IMR-90 (cell line): ENCODE results near the gene FZD7. TPM values are rescaled to one million over a fixed set of nuclear protein-coding genes. Genes with fewer than 3 reads are reported as not detected.

Experiments
- ATAC-seq: fragments of 200-7000 bp; cut with Tn5 transposase; 2 replicates; pipeline ENCODE4 v1.9.1; 2020; ENCODE audit warnings: low read depth, mild to moderate bottlenecking, moderate library complexity
- BruUV-seq: library from RNA; stranded (reverse); fragments of 400-500 nt; replicated peaks from 2 replicates; lab custom pipeline; 2021; lab: Mats Ljungman, UMichigan
- CTCF ChIA-PET: fragments of 300-600 bp; formaldehyde crosslinking; extraction: SDS; loops from one replicate; lab custom pipeline; 2021; ENCODE audit warnings: antibody characterized with exemption; lab: Yijun Ruan, JAX
- POLR2A ChIA-PET: fragments of 300-600 bp; sonication (Branson Sonifier 250); formaldehyde crosslinking; loops from one replicate; lab custom pipeline; 2022; ENCODE audit warnings: antibody characterized with exemption; ENCODE audit not compliant: unreplicated experiment; lab: Charles Lee
- DNase-seq: peaks from one replicate; pipeline ENCODE4 v3.0.0; 2013
- H2AFZ ChIP-seq: replicated peaks from 2 replicates; pipeline ENCODE3; 2013; ENCODE audit warnings: low read length, mild to moderate bottlenecking; ENCODE audit not compliant: poor library complexity
- H2AK5ac ChIP-seq: 2 replicates; pipeline ENCODE4 v1.6.1; 2013; ENCODE audit warnings: low read depth, low read length, inconsistent platforms
- H2AK9ac ChIP-seq: replicated peaks from 2 replicates; pipeline ENCODE3; 2013; ENCODE audit warnings: mild to moderate bottlenecking, low read depth, low read length, moderate library complexity; ENCODE audit not compliant: poor library complexity
- H2BK120ac ChIP-seq: 2 replicates; pipeline ENCODE4 v1.6.1; 2013; ENCODE audit warnings: low read depth, low read length, inconsistent platforms
- H2BK15ac ChIP-seq: 3 replicates; pipeline ENCODE4 v1.6.1; 2013; ENCODE audit warnings: low read depth, low read length, inconsistent platforms
- H2BK20ac ChIP-seq: 2 replicates; pipeline ENCODE4 v1.6.1; 2013; ENCODE audit warnings: low read depth, mild to moderate bottlenecking, inconsistent platforms, low read length, moderate library complexity
- H2BK5ac ChIP-seq: 2 replicates; pipeline ENCODE4 v1.6.1; 2013; ENCODE audit warnings: mild to moderate bottlenecking, low read depth, low read length, inconsistent platforms; ENCODE audit not compliant: poor library complexity, severe bottlenecking
- H3K14ac ChIP-seq: replicated peaks from 2 replicates; pipeline ENCODE4 v1.6.1; 2013; ENCODE audit warnings: low read depth, low read length, inconsistent platforms
- H3K18ac ChIP-seq: 2 replicates; pipeline ENCODE4 v1.6.1; 2013; ENCODE audit warnings: low read depth, low read length, control low read depth
- H3K23ac ChIP-seq: 2 replicates; pipeline ENCODE4 v1.6.1; 2013; ENCODE audit warnings: low read depth, low read length, inconsistent platforms
- H3K27ac ChIP-seq: 2 replicates; pipeline ENCODE4 v1.5.1; 2013; ENCODE audit warnings: mild to moderate bottlenecking, control low read depth, low read length; ENCODE audit not compliant: insufficient read depth
- H3K27me3 ChIP-seq: 2 replicates; pipeline ENCODE4 v1.6.1; 2013; ENCODE audit warnings: low read length; ENCODE audit not compliant: control insufficient read depth, insufficient read depth
- H3K36me3 ChIP-seq: 2 replicates; pipeline ENCODE4 v1.6.1; 2013; ENCODE audit warnings: low read length, mixed read lengths; ENCODE audit not compliant: control insufficient read depth, insufficient read depth
- H3K4ac ChIP-seq: 2 replicates; pipeline ENCODE4 v1.6.1; 2013; ENCODE audit warnings: low read depth, low read length, inconsistent platforms
- H3K4me1 ChIP-seq: 2 replicates; pipeline ENCODE4 v1.6.1; 2013; ENCODE audit warnings: low read length, mixed read lengths; ENCODE audit not compliant: control insufficient read depth, insufficient read depth
- H3K4me2 ChIP-seq: 2 replicates; pipeline ENCODE4 v1.6.1; 2013; ENCODE audit warnings: low read depth, mild to moderate bottlenecking, control low read depth, low read length, moderate library complexity
- H3K4me3 ChIP-seq: 2 replicates; pipeline ENCODE4 v1.5.1; 2013; ENCODE audit warnings: low read depth, mild to moderate bottlenecking, control low read depth, low read length, moderate library complexity; ENCODE audit not compliant: insufficient read depth
- H3K56ac ChIP-seq: 2 replicates; pipeline ENCODE4 v1.6.1; 2013; ENCODE audit warnings: low read length, inconsistent platforms; ENCODE audit not compliant: insufficient read depth; ENCODE audit errors: extremely low read depth
- H3K79me1 ChIP-seq, 2 experiments: 2 replicates each; pipeline ENCODE4 v1.6.1; 2013; ENCODE audit warnings: low read length in 2 of 2, inconsistent platforms in 1 of 2, low read depth in 1 of 2
- H3K9ac ChIP-seq: 2 replicates; pipeline ENCODE4 v1.6.1; 2013; ENCODE audit warnings: low read depth, low read length, control low read depth
- H3K9me1 ChIP-seq: 2 replicates; pipeline ENCODE4 v1.6.1; 2013; ENCODE audit warnings: low read length, inconsistent platforms; ENCODE audit not compliant: insufficient read depth
- H3K9me3 ChIP-seq: 2 replicates; pipeline ENCODE4 v1.6.1; 2013; ENCODE audit warnings: low read length; ENCODE audit not compliant: control insufficient read depth, insufficient read depth
- H4K20me1 ChIP-seq: 2 replicates; pipeline ENCODE4 v1.6.1; 2013; ENCODE audit warnings: low read length, inconsistent platforms; ENCODE audit not compliant: insufficient read depth
- H4K5ac ChIP-seq: 2 replicates; pipeline ENCODE4 v1.6.1; 2013; ENCODE audit warnings: mild to moderate bottlenecking, low read depth, low read length, control low read depth
- H4K8ac ChIP-seq, 2 experiments: 2 replicates each; pipeline ENCODE4 v1.6.1; 2013; ENCODE audit warnings: low read depth in 2 of 2, low read length in 2 of 2, control low read depth in 1 of 2, inconsistent platforms in 1 of 2
- H4K91ac ChIP-seq: 2 replicates; pipeline ENCODE4 v1.6.1; 2013; ENCODE audit warnings: low read depth, low read length, inconsistent platforms; ENCODE audit not compliant: insufficient read depth
- CTCF ChIP-seq: conservative IDR thresholded peaks from 2 replicates; pipeline ENCODE4 v1.5.1; 2012; ENCODE audit warnings: mild to moderate bottlenecking, low read depth, low read length, improper control_type of control experiment
- FOS ChIP-seq: fragments of 150-350 bp; IDR thresholded peaks from 2 replicates; pipeline ENCODE4 v1.6.1; 2016; ENCODE audit warnings: low read depth, low read length
- MAFK ChIP-seq: IDR thresholded peaks from 2 replicates; pipeline ENCODE4 v1.6.1; 2012; ENCODE audit warnings: low read depth, low read length, improper control_type of control experiment
- NFE2L2 ChIP-seq: fragments of 150-350 bp; IDR thresholded peaks from 2 replicates; pipeline ENCODE4 v1.6.1; 2016; ENCODE audit warnings: low read depth, mild to moderate bottlenecking, low read length
- RAD21 ChIP-seq: IDR thresholded peaks from 2 replicates; pipeline ENCODE4 v1.6.1; 2012; ENCODE audit warnings: low read length, improper control_type of control experiment
- SMC3 ChIP-seq: fragments of 150-350 bp; IDR thresholded peaks from 2 replicates; pipeline ENCODE4 v1.6.1; 2016; ENCODE audit warnings: low read depth, mild to moderate bottlenecking, antibody characterized with exemption, low read length, moderate library complexity
- WGBS, 2 experiments: methylation state at CpG; one replicate each; pipeline versions ENCODE4 v1.1.5 to v1.1.7; 2013; ENCODE audit warnings: missing lambda C conversion rate in 2 of 2; ENCODE audit not compliant: insufficient read length in 1 of 2; ENCODE audit errors: extremely low coverage in 2 of 2; 5-methylcytosine and 5-hydroxymethylcytosine counted together
- dilution Hi-C: fragments of 300-500 bp; cut with HindIII; formaldehyde crosslinking; loops from one replicate; pipeline ENCODE4 v1.14.3; 2018; ENCODE audit warnings: low sequenced_read_pairs; ENCODE audit not compliant: unreplicated experiment
- in situ Hi-C: fragments of 300-500 bp; cut with MboI; formaldehyde crosslinking; loops from 3 replicates; pipeline ENCODE4 v1.14.3; 2019; ENCODE audit warnings: low sequenced_read_pairs, inconsistent platforms, mixed read lengths
- intact Hi-C: fragments of 100-400 bp; cut with micrococcal nuclease; formaldehyde crosslinking; loops from 2 replicates; pipeline ENCODE4 v1.10.0; 2022
- polyA plus RNA-seq, 3 experiments: library from polyadenylated mRNA; depleted of rRNA; stranded (reverse); fragments of >200 nt; gene quantifications; 2 replicates each; pipeline ENCODE4 v1.2.3, GENCODE V29; 2012; ENCODE audit warnings: low replicate concordance in 1 of 3
- total RNA-seq: library from RNA; depleted of rRNA; stranded (reverse); fragments of >200 nt; gene quantifications from 2 replicates; pipeline ENCODE4 v1.2.3, GENCODE V29; 2012

FZD7 gene
- total and polyA plus RNA-seq, 2 of the 4 experiments (the other 2 are of a cell fraction) = 62.4 to 90.9 TPM

- no peak overlapping the region for H2AK9ac ChIP-seq
- no peak overlapping the region for H3K9ac ChIP-seq
- H4K91ac ChIP-seq = no peak overlapping the region
- no TSS peak for BruUV-seq
- no peak overlapping the region for H2AFZ ChIP-seq
- no peaks in the 10 kb centered on the region for H3K36me3 ChIP-seq
- DNase-seq (peak; percentile 51), ATAC-seq (peak; percentile 66)
- intact Hi-C loops = no loop called here
- H3K18ac ChIP-seq = no peak overlapping the region
- H2BK5ac ChIP-seq = no peak overlapping the region
- no peak overlapping the region for H4K8ac ChIP-seq
- no peak overlapping the region for H2BK120ac ChIP-seq
- H3K79me1 ChIP-seq = no peaks in the 10 kb centered on the region
- H3K56ac ChIP-seq = no peak overlapping the region
- peaks cover 3% of the 10 kb centered on the region for H3K4me1 ChIP-seq
- H3K4me3 ChIP-seq = no peak overlapping the region
- WGBS, 2 experiments = no CpG with 5 or more reads among the region's 2 CpGs
- dilution Hi-C loops = no loop called here
- H3K4me2 ChIP-seq = no peak overlapping the region
- in situ Hi-C loops = no loop called here
- H3K27me3 ChIP-seq = no peaks in the 10 kb centered on the region
- no peak overlapping the region for H2AK5ac ChIP-seq
- H4K5ac ChIP-seq = no peak overlapping the region
- no peak overlapping the region for H3K23ac ChIP-seq
- H2BK20ac ChIP-seq = no peak overlapping the region
- H3K14ac ChIP-seq = no peak overlapping the region
- H3K9me1 ChIP-seq = 0 out of 2 replicates have a peak, but pooled peaks cover 3% of the 10 kb centered on the region
- no peaks in the 10 kb centered on the region for H4K20me1 ChIP-seq
- H3K27ac ChIP-seq = no peak overlapping the region
- no peak overlapping the region for H2BK15ac ChIP-seq
- TF ChIP-seq SMC3 (peak; percentile 43), NFE2L2 (no peak), RAD21 (peak; percentile 31; the same call in 1 of the 2 replicates), CTCF (peak; percentile 49), FOS (no peak), MAFK (no peak)
- ChIA-PET POLR2A (no interaction called here), CTCF (interaction anchor here (1.1 kb wide), 1 partner anchor 14 kb away, joined by 3 read pairs; no protein-coding TSS in a partner anchor)
- H3K4ac ChIP-seq = no peak overlapping the region
- no peaks in the 10 kb centered on the region for H3K9me3 ChIP-seq
Observed at GRCh38 chr2:202056611-202057010, 23.0 kb downstream of the FZD7 start.
